Ishikawa (cell line): Measurements from ENCODE around the gene METAP1.

ENCODE experiments used
- CEBPB ChIP-seq: IDR thresholded peaks from 2 replicates; pipeline ENCODE4 v1.6.1; 2012
- CREB1 ChIP-seq: IDR thresholded peaks from 2 replicates; pipeline ENCODE4 v1.6.1; 2012; ENCODE audit warnings: low read depth
- EGR1 ChIP-seq: IDR thresholded peaks from 2 replicates; pipeline ENCODE4 v1.6.1; 2012
- EP300 ChIP-seq: IDR thresholded peaks from 2 replicates; pipeline ENCODE4 v1.6.1; 2012; ENCODE audit warnings: borderline replicate concordance
- FOXM1 ChIP-seq: IDR thresholded peaks from 2 replicates; pipeline ENCODE4 v1.6.1; 2012; ENCODE audit warnings: low read depth, borderline replicate concordance
- NFIC ChIP-seq: IDR thresholded peaks from 2 replicates; pipeline ENCODE4 v1.6.1; 2012
- RAD21 ChIP-seq: IDR thresholded peaks from 2 replicates; pipeline ENCODE4 v1.6.1; 2012; ENCODE audit warnings: low read depth
- TAF1 ChIP-seq: IDR thresholded peaks from 2 replicates; pipeline ENCODE4 v1.6.1; 2012; ENCODE audit warnings: low read depth, mild to moderate bottlenecking
- TCF12 ChIP-seq: IDR thresholded peaks from 2 replicates; pipeline ENCODE4 v1.6.1; 2012; ENCODE audit warnings: low read depth
- TEAD4 ChIP-seq: IDR thresholded peaks from 2 replicates; pipeline ENCODE4 v1.6.1; 2012
- YY1 ChIP-seq: IDR thresholded peaks from 2 replicates; pipeline ENCODE4 v1.6.1; 2012; ENCODE audit warnings: low read depth
- ZBTB7A ChIP-seq: IDR thresholded peaks from 2 replicates; pipeline ENCODE4 v1.6.1; 2012; ENCODE audit warnings: low read depth
- TF ChIP-seq, protein P1 (sequence below): IDR thresholded peaks from 2 replicates; pipeline ENCODE4 v1.6.1; 2012
- TF ChIP-seq, protein P2 (sequence below): IDR thresholded peaks from 2 replicates; pipeline ENCODE4 v1.6.1; 2012
- TF ChIP-seq, protein P3 (sequence below): IDR thresholded peaks from 2 replicates; pipeline ENCODE4 v1.6.1; 2012; ENCODE audit warnings: low read depth, mild to moderate bottlenecking

METAP1 gene

DNA sequence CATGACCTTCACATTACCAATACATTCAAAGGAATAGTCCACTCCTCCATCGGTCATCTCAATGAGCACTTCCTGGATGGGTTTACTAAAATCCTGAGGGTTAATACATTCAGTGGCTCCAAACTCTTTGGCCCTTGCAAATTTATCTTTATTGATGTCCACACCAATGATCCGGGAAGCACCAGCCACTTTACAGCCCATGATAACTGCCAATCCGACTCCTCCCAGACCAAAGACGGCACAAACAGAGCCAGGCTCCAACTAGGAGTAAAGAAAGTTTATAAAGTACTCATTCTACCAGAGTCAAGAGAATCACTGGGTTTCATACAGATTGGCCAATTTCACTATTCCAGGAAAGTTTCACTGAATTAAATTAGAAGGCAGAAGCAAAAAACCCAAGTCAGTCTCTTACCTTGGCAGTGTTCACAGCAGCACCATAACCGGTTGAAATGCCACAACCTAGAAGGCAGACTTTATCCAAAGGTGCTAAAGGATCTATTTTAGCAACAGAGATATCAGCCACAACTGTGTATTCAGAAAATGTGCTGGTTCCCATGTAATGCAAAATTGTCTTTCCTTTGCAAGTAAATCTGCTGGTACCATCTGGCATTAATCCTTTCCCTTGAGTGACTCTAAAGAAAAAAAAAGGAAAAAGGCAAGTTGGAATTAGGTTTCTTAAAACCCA lies 80.9 kb downstream of the METAP1 start:
- no peak for TF ChIP-seq ZBTB7A
- TF ChIP-seq, protein P1, sequence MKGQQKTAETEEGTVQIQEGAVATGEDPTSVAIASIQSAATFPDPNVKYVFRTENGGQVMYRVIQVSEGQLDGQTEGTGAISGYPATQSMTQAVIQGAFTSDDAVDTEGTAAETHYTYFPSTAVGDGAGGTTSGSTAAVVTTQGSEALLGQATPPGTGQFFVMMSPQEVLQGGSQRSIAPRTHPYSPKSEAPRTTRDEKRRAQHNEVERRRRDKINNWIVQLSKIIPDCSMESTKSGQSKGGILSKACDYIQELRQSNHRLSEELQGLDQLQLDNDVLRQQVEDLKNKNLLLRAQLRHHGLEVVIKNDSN = no peak
- TF ChIP-seq FOXM1 = no peak
- no peak for TF ChIP-seq TAF1
- TF ChIP-seq EP300 = no peak

DNA sequence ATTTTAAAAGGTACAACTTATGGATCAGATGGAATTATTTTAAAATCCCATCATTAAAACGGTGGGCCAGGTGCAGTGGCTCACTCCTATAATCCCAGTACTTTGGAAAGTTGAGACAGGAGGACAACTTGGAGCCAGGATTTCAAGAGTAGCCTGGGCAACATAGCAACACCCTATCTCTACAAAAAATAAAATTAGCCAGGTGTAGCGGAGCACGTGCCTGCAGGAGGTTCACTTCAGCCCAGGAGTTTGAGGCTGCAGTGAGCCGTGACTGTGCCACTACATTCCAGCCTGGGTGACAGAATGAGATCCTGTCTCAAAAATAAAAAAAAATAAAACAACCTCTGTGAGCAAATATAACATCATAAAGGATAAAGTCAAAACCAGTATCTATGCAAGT lies 81.7 kb downstream of the METAP1 start:
- no peak for TF ChIP-seq ZBTB7A
- TF ChIP-seq, protein P1 = peak; percentile 62
- 0 out of 2 replicates have a peak, but pooled peaks have one; percentile 9 for TF ChIP-seq RAD21
- TF ChIP-seq TEAD4 = peak; percentile 72
- TF ChIP-seq TCF12 = 0 out of 2 replicates have a peak, but pooled peaks have one; percentile 30
- TF ChIP-seq, protein P2, sequence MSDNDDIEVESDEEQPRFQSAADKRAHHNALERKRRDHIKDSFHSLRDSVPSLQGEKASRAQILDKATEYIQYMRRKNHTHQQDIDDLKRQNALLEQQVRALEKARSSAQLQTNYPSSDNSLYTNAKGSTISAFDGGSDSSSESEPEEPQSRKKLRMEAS = peak; percentile 87
- TF ChIP-seq, protein P3, sequence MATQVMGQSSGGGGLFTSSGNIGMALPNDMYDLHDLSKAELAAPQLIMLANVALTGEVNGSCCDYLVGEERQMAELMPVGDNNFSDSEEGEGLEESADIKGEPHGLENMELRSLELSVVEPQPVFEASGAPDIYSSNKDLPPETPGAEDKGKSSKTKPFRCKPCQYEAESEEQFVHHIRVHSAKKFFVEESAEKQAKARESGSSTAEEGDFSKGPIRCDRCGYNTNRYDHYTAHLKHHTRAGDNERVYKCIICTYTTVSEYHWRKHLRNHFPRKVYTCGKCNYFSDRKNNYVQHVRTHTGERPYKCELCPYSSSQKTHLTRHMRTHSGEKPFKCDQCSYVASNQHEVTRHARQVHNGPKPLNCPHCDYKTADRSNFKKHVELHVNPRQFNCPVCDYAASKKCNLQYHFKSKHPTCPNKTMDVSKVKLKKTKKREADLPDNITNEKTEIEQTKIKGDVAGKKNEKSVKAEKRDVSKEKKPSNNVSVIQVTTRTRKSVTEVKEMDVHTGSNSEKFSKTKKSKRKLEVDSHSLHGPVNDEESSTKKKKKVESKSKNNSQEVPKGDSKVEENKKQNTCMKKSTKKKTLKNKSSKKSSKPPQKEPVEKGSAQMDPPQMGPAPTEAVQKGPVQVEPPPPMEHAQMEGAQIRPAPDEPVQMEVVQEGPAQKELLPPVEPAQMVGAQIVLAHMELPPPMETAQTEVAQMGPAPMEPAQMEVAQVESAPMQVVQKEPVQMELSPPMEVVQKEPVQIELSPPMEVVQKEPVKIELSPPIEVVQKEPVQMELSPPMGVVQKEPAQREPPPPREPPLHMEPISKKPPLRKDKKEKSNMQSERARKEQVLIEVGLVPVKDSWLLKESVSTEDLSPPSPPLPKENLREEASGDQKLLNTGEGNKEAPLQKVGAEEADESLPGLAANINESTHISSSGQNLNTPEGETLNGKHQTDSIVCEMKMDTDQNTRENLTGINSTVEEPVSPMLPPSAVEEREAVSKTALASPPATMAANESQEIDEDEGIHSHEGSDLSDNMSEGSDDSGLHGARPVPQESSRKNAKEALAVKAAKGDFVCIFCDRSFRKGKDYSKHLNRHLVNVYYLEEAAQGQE = no peak
- TF ChIP-seq TAF1 = no peak
- TF ChIP-seq NFIC = no peak

DNA sequence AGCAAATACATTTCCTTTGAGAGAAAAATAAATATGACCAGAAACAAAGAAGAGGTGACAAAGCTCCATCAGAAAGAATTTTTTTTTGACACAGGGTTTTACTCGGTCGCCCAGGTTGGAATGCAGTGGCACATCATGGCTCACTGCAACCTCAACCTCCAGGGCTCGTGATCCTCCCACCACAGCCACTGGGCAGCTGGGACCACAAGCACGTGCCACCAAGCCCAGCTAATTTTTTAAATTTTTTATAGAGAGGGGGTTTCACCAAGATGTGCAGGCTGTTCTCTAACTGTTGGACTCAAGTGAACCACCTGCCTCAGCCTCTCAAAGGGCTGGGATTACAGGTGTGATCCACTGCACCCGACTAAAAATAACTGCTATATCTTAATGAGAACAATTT lies 82.8 kb downstream of the METAP1 start:
- no peak for TF ChIP-seq ZBTB7A
- no peak for TF ChIP-seq EP300
- no peak for TF ChIP-seq RAD21
- no peak for TF ChIP-seq CEBPB
- no peak for TF ChIP-seq EGR1
- TF ChIP-seq, protein P3 = no peak
- TF ChIP-seq FOXM1 = no peak
- no peak for TF ChIP-seq TEAD4
- TF ChIP-seq CREB1 = no peak
- TF ChIP-seq, protein P2 = no peak
- TF ChIP-seq, protein P1 = no peak
- no peak for TF ChIP-seq TCF12
- no peak for TF ChIP-seq TAF1
- no peak for TF ChIP-seq YY1
- TF ChIP-seq NFIC = no peak

DNA sequence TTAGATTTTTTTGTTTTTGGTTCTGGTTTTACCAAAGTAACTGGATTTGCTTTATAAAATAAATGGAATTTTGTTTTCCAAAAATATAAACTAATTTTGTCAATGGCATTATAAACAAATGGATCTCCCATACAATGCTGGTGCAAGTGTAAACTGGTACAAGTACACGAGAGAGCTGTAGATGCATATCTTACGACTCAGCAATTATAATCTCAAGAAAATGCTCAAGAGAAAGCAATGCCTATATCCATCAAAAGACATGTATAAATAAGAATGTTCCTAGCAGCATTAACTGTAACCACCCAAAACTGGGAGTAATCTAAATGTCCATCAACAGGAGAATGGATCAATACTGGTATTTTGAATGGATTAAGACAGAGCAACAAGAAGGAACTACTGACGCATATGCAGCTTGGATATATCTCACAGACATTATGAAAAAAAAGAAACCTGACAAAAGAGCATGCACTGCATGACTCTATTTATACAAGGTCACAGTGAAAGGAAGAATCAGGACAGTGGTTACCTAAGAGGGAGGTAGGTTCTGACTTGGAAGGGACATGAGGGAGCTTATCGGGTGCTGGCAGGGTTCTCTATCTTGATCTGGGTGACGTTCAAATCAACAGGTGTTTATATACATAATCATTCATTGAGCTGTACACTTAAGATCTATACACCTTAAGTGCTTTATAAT lies 83.6 kb downstream of the METAP1 start:
- no peak for TF ChIP-seq NFIC
- no peak for TF ChIP-seq ZBTB7A
- no peak for TF ChIP-seq CREB1
- TF ChIP-seq, protein P3 = no peak
- no peak for TF ChIP-seq FOXM1
- TF ChIP-seq YY1 = no peak
